Sciatic nerve (tissue), 2 donors: ENCODE data around the gene ZNF74. TPM values are rescaled to one million over a fixed set of nuclear protein-coding genes. Genes with fewer than 3 reads are reported as not detected.
"Not testable (repeated sequence)": the region's sequence is repeated elsewhere in the genome, so short reads cannot be mapped to it uniquely, and the experiment has no call there.

Experiments
- ATAC-seq: fragments of 200-7000 bp; cut with Tn5 transposase; one replicate; pipeline ENCODE4 v1.9.1; 2020; ENCODE audit warnings: mild to moderate bottlenecking, moderate library complexity
- DNase-seq: peaks from one replicate; pipeline ENCODE4 v3.0.0-alpha.2; 2020; ENCODE audit warnings: low spot score
- intact Hi-C: fragments of 100-400 bp; cut with DNase I; formaldehyde crosslinking; loops from one replicate; pipeline ENCODE4 v1.14.2; 2022
- total RNA-seq: library from RNA; stranded (reverse); fragmentation: NEBNext Ultra II Directional; extraction: Animal tissue kit (Norgen Biotek cat#: 25700); gene quantifications from one replicate; pipeline ENCODE4 v1.2.1, GENCODE V29; 2021
- donor health status: DM: no; HTN: no; CAD: no.
- donor health status: DM: no; HTN: no; CAD: no.

Gene ZNF74
- total RNA-seq, 1 donor from 2014 or later = 10.8 TPM

DNA sequence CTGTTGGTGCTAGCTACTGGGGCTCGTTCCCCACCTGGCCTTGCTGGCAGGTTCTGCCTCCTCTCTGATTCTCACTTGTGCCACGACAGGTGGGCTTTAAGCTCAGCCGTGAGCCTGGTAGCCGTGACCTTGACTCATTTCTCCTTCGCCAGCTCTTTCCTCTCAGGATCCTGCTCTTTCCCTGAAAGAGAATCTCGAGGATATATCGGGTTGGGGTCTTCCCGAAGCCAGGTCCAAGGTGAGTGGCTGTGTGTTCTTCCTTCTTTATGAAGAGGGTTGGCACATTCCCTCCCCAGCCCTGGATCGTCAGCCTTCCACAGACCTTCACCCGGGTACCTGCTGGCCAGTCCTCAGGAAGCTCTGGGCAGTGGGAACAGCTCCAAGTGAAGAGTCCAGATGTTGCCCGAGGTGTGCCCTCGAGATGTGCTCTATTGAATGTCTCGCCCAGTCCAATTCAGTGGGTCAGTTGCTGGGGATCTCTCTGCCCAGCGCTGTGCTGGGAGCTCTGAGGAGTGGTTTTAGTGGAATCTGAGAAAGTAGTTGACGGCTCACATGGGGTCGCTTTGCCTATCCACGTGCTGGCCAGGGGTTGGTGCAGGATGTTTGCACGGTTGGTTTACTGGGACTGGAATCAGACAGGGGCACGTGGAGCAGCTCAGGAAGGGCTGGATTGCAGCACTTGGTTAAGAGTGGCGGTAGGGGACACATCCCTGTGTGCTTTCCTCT is 1.4 kb downstream of the ZNF74 start:
- no peak for ATAC-seq
- DNase-seq = no peak
- intact Hi-C loops = no loop called here

GRCh38 chr22:20395907-20396287 is 1.9 kb downstream of the ZNF74 start:
- DNase-seq = no peak
- intact Hi-C loops = no loop called here
- no peak for ATAC-seq

DNA sequence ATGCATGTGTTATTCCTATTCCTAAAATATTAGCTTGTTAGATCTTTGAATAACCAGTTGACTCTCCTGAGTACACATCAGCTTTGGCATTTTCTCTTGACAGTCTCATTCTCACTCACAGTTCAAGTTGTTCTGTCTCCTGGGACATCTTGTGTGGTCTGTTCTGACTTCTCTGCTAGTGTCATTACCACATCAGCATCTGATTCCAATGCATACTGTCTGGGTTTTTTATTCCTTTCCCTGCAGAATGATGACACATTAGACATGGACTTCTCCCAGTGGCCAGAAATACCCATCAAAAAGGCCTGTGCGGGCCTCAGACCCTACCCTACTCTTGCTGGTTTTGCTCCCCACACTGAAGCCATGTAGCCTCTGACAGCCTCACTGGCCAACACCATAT is 2.7 kb downstream of the ZNF74 start:
- no peak for DNase-seq
- ATAC-seq = peak; percentile 49
- intact Hi-C loops = no loop called here

DNA sequence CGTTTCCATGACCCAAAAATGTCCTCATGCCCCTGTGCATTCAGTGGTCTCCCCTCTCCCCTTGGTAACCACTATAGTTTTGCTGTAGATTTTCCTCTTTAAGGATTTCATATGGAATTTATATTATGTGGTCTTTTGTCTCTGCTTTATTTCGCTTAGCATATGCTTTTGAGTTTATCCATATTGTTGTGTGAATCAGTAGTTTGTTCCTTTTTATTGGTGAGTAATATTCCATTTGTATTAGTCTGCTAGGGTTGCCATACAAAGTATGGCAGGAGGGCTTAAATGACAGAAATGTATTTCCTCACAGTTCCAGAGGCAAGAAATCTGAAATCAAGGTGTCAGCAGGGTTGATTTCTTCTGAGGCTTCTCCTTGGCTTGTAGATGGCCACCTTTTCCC is 3.5 kb downstream of the ZNF74 start:
- ATAC-seq (no peak), DNase-seq (no peak)
- intact Hi-C loops = no loop called here

GRCh38 chr22:20398420-20398819 is 4.5 kb downstream of the ZNF74 start:
- DNase-seq = no peak
- no peak for ATAC-seq
- intact Hi-C loops = no loop called here

DNA sequence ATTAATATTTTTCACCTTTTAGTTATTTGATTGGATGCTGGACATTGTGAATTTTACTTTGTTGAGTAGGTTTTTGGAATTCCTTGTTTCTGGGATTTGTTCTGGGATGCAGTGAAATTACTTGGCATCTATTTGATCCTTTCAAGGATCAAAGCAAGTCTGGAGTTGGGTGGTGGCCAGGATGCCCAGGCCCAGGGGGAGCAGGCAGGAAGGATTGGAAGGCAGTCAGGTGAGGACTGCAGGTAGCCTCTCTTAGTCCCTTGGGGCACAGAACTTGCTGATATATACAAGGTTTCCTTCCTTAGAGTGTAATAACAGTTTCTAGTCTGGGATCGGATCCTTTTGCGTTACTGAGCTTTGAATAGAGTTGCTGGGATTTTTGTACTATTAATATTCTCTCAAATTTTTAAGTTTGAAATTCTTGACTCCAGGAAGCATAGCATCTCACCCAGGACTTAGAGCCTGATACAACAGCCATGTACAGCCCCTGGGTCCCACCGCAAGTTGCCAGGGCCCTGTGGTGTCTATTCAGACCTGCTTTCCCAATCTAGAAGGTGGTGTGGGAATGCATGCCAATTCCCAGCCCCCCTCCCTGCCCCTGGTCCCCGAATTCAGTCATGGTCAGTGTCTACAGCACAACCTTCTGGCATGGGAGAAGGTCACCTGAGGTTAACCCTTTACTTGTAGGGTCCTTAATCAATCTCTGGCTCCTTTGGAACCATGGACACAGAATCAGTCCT is 6.1 kb downstream of the ZNF74 start:
- ATAC-seq (no peak), DNase-seq (no peak)
- intact Hi-C loops = no loop called here

DNA sequence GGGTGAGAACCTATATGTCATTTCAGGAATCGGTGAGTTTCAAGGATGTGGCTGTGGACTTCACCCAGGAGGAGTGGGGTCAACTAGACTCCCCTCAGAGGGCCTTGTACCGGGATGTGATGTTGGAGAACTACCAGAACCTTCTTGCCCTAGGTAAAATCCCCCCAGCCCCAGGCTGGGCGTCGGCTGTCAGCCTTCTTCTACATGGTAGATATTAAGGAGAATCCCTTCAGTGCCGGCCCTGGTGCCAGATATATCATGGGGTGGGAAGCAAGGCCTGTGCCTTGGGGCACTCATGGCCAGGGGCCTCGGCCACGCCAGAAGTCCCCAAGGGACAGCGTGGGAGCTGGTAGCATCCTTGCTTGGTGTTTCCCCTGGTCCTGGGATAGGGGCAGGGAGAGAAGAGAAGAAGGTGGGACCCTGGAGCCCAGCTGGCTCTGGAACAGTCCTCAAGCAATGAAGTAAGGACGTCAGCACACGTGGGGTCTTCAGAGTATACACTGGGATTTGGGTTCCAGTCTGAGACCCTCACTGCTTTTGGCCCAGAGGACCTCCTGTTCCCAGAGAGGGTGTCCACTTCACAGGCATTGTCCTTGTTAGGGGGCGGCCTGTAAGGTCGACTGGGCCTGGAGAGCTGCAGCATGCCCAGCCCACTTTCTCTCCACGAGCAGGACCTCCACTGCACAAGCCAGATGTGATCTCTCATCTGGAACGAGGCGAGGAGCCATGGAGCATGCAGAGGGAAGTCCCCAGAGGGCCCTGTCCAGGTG is 6.8 kb downstream of the ZNF74 start:
- intact Hi-C loops = no loop called here
- DNase-seq (no peak), ATAC-seq (no peak)

DNA sequence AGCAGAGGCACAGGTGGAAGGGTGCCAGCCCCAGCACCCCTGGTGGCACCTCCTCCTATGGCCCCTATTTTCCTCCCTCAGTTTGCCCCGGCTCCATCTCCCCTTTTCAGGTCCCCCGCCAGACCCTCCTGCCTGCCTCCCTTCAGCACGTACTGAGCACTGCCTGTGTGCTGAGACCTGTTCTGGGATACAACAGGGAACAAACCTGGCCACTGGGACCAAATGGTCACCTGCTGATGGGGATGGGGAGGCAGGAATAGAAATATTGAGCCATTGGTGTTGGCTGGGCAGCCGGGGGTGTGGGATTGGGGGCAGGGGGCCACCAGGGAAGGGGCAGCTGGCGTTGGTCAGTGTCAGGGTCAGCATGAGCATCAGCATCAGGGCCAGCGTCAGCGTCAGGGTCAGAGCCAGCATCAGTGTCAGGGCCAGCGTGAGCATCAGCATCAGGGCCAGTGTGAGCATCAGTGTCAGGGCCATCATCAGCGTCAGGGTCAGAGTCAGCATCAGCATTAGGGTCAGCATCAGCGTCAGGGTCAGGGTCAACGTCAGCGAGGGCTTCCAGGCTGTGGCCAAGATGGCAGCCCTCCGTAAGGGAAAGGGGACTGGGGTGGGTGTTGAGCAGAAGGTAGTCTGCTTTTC is 7.5 kb downstream of the ZNF74 start:
- ATAC-seq (no peak), DNase-seq (no peak)
- intact Hi-C loops = no loop called here

- ATAC-seq (no peak), DNase-seq (no peak)
- intact Hi-C loops = no loop called here
These were observed 9.2 kb downstream of the ZNF74 start for GRCh38 chr22:20402960-20403778.

DNA sequence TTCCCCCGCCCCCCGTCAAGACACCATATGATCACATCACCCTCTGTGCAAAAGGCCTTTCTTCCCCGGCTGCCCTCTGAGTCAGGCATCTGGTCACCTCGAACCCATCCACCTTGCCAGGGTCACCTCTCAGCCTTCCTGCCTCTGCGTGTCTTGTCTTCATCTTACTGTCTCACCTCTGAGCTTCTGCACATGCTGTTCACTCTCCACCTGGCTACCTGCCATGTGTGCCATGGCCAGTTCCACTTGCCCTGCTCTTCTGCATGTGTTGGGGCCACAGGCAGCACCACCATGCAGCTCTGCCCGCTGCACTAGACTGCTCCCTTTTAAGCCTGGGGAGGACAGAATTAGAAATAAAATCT is 9.8 kb downstream of the ZNF74 start:
- DNase-seq (no peak), ATAC-seq (no peak)
- intact Hi-C loops = no loop called here

GRCh38 chr22:20404881-20405280 is 10.9 kb downstream of the ZNF74 start:
- intact Hi-C loops = no loop called here
- ATAC-seq (no peak), DNase-seq (no peak)

- ATAC-seq = no peak
These were observed 11.5 kb downstream of the ZNF74 start for GRCh38 chr22:20405291-20405930.

DNA sequence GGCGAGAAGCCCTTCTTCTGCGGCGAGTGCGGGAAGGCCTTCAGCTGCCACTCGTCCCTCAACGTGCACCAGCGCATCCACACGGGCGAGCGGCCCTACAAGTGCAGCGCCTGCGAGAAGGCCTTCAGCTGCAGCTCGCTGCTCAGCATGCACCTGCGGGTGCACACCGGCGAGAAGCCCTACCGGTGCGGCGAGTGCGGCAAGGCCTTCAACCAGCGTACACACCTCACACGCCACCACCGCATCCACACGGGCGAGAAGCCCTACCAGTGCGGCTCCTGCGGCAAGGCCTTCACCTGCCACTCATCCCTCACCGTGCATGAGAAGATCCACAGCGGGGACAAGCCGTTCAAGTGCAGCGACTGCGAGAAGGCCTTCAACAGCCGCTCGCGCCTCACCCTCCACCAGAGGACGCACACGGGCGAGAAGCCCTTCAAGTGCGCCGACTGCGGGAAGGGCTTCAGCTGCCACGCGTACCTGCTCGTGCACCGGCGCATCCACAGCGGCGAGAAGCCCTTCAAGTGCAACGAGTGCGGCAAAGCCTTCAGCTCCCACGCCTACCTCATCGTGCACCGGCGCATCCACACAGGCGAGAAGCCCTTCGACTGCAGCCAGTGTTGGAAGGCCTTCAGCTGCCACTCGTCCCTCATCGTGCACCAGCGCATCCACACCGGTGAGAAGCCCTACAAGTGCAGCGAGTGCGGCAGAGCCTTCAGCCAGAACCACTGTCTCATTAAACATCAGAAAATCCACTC is 12.2 kb downstream of the ZNF74 start:
- no peak for ATAC-seq
- DNase-seq = no peak
- intact Hi-C loops = no loop called here

More at GRCh38 chr22:20405291-20405930, 11.5 kb downstream of the ZNF74 start:
- intact Hi-C loops = no loop called here
- no peak for DNase-seq

GRCh38 chr22:20406686-20407408 is 12.9 kb downstream of the ZNF74 start:
- ATAC-seq (no peak), DNase-seq (no peak)
- intact Hi-C loops = no loop called here

GRCh38 chr22:20407829-20408228 is 13.9 kb downstream of the ZNF74 start:
- no peak for ATAC-seq
- intact Hi-C loops = no loop called here
- DNase-seq = no peak

DNA sequence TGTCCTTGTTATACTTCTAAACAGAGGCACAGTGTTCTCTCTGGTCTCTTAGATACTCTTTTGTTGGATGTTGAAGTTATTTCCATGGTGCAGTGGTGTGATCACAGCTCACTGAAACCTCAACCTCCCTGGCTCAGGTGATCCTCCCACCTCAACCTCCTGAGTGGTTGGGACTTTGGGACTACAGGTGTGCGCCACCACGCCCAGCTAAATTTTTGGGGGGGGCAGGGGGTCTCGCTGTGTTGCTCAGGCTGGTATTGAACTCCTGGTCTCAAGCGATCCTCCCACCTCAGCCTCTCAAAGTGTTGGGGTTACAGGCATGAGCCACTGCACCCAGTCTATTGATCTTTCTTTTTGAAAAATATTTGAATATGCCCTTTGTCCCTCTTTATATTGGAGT is 14.9 kb downstream of the ZNF74 start:
- no peak for DNase-seq
- intact Hi-C loops = no loop called here
- ATAC-seq = no peak

- ATAC-seq, DNase-seq, intact Hi-C loops: not testable (repeated sequence)
These were observed 15.4 kb downstream of the ZNF74 start for GRCh38 chr22:20409385-20409784.
